Adrenal gland (tissue), 12 donors: ENCODE results near the gene INTS6L. TPM values are rescaled to one million over a fixed set of nuclear protein-coding genes. Genes with fewer than 3 reads are reported as not detected.
"Not testable (repeated sequence)": the region's sequence is repeated elsewhere in the genome, so short reads cannot be mapped to it uniquely, and the experiment has no call there.

ENCODE experiments used
- DNase-seq, 7 donors: peaks; one replicate each; pipeline ENCODE4 v3.0.0-alpha.2; 2019 to 2020
- H3K27ac ChIP-seq, 5 donors: fragments of 200-600 bp; sonication (generic) in 4 of 5; 1 replicate in 3 of 5; 2 replicates in 2 of 5; pipeline versions ENCODE4 v1.5.1 to v1.8.0; 2016 to 2020; ENCODE audit warnings: mild to moderate bottlenecking in 1 of 5
- H3K27me3 ChIP-seq: fragments of 200-600 bp; 2 replicates; pipeline ENCODE4 v1.8.0; 2021
- H3K36me3 ChIP-seq, 2 donors: fragments of 200-600 bp; replicated peaks in 1 of 2; 1 replicate in 1 of 2; 2 replicates in 1 of 2; pipeline versions ENCODE4 v1.5.1 to v1.8.0; 2018 to 2022
- H3K4me1 ChIP-seq, 2 donors: fragments of 200-600 bp; replicated peaks in 1 of 2; 1 replicate in 1 of 2; 2 replicates in 1 of 2; pipeline versions ENCODE4 v1.5.1 to v1.8.0; 2018 to 2021
- H3K4me3 ChIP-seq, 4 donors: fragments of 200-600 bp; sonication (generic) in 3 of 4; one replicate each; pipeline ENCODE4 v1.5.1; 2016 to 2018
- H3K9me3 ChIP-seq, 3 donors: fragments of 200-600 bp; sonication (generic) in 1 of 3; replicated peaks in 1 of 3; 1 replicate in 2 of 3; 2 replicates in 1 of 3; pipeline versions ENCODE4 v1.5.1 to v1.8.0; 2016 to 2021
- POLR2A ChIP-seq, 2 donors: fragments of 450-650 bp; IDR thresholded peaks; one replicate each; pipeline ENCODE4 v1.6.1; 2017; ENCODE audit warnings: antibody characterized with exemption in 2 of 2, mild to moderate bottlenecking in 2 of 2, moderate library complexity in 1 of 2
- WGBS, 4 donors: extraction: QIAGEN DNeasy Blood & Tissue Kit in 2 of 4; methylation state at CpG; one replicate each; pipeline versions ENCODE4 v1.1.5 to v1.1.7; 2013 to 2017; 5-methylcytosine and 5-hydroxymethylcytosine counted together
- intact Hi-C, 2 donors: fragments of 100-400 bp; cut with DNase I; formaldehyde crosslinking; loops; one replicate each; pipeline versions ENCODE4 v1.14.1 to v1.15.0; 2022 to 2023
- polyA plus RNA-seq, 3 donors: library from polyadenylated mRNA; stranded (reverse); fragments of 200-250 nt in 2 of 3; fragments of 350-450 nt in 1 of 3; fragmentation: Illumina TruSeq in 1 of 3; extraction: RNeasy Lipid Tissue Mini Kit (QIAGEN cat#74804) in 1 of 3; gene quantifications; one replicate each; pipeline ENCODE4 v1.2.3, GENCODE V29; 2013 to 2014
- total RNA-seq, 9 donors: library from RNA; depleted of rRNA in 4 of 9; stranded (reverse); fragments of >200 nt in 4 of 9; fragments of 120-200 nt in 1 of 9; fragmentation: NEBNext Ultra II Directional in 1 of 9; extraction: Animal tissue kit (Norgen Biotek cat#: 25700) in 1 of 9; gene quantifications; one replicate each; pipeline versions ENCODE4 v1.1.0 to v1.2.4, GENCODE V29; 2013 to 2023
- TF ChIP-seq, protein P1 (sequence below), 6 experiments: fragments of 450-650 bp in 4 of 6; fragments of 200-600 bp in 2 of 6; sonication (generic) in 1 of 6; IDR thresholded peaks; 1 replicate in 5 of 6; 2 replicates in 1 of 6; pipeline versions ENCODE4 v1.5.1 to v1.8.0; 2016 to 2021; ENCODE audit warnings: antibody characterized with exemption in 6 of 6, mild to moderate bottlenecking in 2 of 6, moderate library complexity in 1 of 6
- donor health status: healthy with polysubstance abuse.
- donor health status: Bipolar disorder and iron deficiency.
- donor health status: DM: yes; HTN: yes; CAD: no.
- donor health status: DM: no; HTN: no; CAD: no.
- donor health status: DM: no; HTN: no; CAD: no.
- donor health status: DM: yes; HTN: yes; CAD: no.

Gene INTS6L
- total and polyA plus RNA-seq, 12 donors, result 7.5 to 85.0 (median 14.8) TPM

DNA sequence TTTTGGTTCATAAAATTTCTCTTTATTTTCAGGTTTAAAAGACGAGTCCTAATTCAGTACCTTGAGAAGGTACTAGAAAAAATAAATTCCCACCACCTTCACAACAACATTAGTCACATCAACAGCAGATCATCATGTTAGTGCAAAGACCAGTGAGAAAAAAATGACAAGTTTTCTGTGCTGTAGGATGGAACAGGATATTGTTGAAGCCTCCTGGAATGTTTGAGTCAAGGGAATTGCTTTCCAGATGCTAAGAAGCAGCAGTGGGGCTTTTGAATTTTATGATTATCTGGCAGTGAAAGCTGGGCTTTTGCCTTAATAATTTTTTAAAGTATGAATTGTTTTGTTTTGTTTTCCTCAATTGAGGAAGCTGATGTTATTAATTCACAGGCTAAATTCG is 61.0 kb downstream of the INTS6L start:
- H3K9me3 ChIP-seq, result no peaks in the 10 kb centered on the region
- H3K4me3 ChIP-seq, result no peak overlapping the region
- H3K36me3 ChIP-seq, result peaks cover 0 to 12% of the 10 kb centered on the region in 2 donors
- WGBS, 4 donors, result 54 to 85% (median 66%) methylated on average over 2 of the region's 2 CpGs
- no peaks in the 10 kb centered on the region for H3K4me1 ChIP-seq
- intact Hi-C loops, result no loop called here
- DNase-seq, result no peak
- H3K27ac ChIP-seq, result no peak overlapping the region
- H3K27me3 ChIP-seq, result peaks cover 14% of the 10 kb centered on the region
- TF ChIP-seq, protein P1, sequence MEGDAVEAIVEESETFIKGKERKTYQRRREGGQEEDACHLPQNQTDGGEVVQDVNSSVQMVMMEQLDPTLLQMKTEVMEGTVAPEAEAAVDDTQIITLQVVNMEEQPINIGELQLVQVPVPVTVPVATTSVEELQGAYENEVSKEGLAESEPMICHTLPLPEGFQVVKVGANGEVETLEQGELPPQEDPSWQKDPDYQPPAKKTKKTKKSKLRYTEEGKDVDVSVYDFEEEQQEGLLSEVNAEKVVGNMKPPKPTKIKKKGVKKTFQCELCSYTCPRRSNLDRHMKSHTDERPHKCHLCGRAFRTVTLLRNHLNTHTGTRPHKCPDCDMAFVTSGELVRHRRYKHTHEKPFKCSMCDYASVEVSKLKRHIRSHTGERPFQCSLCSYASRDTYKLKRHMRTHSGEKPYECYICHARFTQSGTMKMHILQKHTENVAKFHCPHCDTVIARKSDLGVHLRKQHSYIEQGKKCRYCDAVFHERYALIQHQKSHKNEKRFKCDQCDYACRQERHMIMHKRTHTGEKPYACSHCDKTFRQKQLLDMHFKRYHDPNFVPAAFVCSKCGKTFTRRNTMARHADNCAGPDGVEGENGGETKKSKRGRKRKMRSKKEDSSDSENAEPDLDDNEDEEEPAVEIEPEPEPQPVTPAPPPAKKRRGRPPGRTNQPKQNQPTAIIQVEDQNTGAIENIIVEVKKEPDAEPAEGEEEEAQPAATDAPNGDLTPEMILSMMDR (IDR thresholded peaks at IDR 0.05), result no peak
- no peak for TF ChIP-seq POLR2A (IDR thresholded peaks at IDR 0.05)

DNA sequence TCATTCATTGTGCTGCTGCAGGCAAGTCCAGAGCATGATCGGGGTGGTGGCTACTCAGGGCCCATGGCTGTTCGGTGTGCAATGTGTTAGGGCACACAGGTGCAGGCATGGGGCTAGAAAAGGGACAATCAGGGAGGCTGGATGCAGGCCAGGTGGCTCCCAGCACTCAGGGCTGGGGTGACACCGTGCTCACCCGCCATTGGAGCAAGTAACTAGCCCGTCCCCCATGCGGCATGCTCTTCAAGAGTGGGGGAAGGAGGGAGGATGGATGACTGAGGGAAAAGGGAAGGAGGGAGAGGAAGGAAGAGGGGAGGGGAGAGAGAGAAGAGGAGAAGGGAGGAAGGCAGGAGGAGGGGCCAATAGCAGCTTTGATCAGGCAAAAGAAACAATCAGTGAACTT is 64.7 kb downstream of the INTS6L start:
- Histone ChIP-seq H3K9me3 (no peaks in the 10 kb centered on the region), H3K27ac (no peak overlapping the region), H3K36me3 (no peaks in the 10 kb centered on the region), H3K27me3 (peaks cover 11% of the 10 kb centered on the region), H3K4me1 (no peaks in the 10 kb centered on the region), H3K4me3 (no peak overlapping the region)
- intact Hi-C loops, result no loop called here
- TF ChIP-seq POLR2A (IDR thresholded peaks at IDR 0.05), result no peak
- TF ChIP-seq, protein P1 (IDR thresholded peaks at IDR 0.05), result no peak
- DNase-seq, result no peak
- WGBS, 4 donors, result 57 to 87% (median 77%) methylated on average over 4 to 6 of the region's 6 CpGs

GRCh38 chrX:135591871-135592270 is 71.4 kb downstream of the INTS6L start:
- Histone ChIP-seq H3K36me3 (no peaks in the 10 kb centered on the region), H3K4me1 (no peaks in the 10 kb centered on the region), H3K9me3 (no peaks in the 10 kb centered on the region), H3K4me3 (no peak overlapping the region), H3K27ac (no peak overlapping the region), H3K27me3 (peaks cover 2% of the 10 kb centered on the region)
- WGBS, 4 donors, result 65 to 92% (median 72%) methylated on average over 4 of the region's 4 CpGs
- TF ChIP-seq POLR2A (IDR thresholded peaks at IDR 0.05), result no peak
- no peak for DNase-seq
- intact Hi-C loops, result no loop called here

DNA sequence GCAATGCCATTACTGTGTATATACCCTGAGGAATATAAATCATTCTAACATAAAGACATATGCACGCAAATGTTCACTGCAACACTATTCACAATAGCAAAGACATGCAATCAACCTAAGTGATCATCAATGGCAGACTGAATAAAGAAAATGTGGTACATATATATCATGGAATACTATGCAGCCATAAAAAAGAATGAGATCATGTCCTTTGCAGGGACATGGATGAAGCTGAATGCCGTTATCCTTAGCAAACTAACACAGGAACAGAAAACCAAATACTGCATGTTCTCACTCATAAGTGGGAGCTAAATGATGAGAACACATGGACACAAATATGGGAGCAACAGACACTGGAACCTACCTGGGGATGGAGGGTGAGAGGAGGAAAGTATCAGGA is 73.6 kb downstream of the INTS6L start:
- H3K36me3 ChIP-seq, H3K27ac ChIP-seq, H3K9me3 ChIP-seq: not testable (repeated sequence)

GRCh38 chrX:135594453-135594852 is 74.0 kb downstream of the INTS6L start:
- H3K4me1 ChIP-seq, H3K9me3 ChIP-seq, DNase-seq, H3K36me3 ChIP-seq, H3K4me3 ChIP-seq, H3K27me3 ChIP-seq, intact Hi-C loops, H3K27ac ChIP-seq: not testable (repeated sequence)
- WGBS, 4 donors, result 55 to 75% (median 66%) methylated on average over 1 of the region's 1 CpG

More for the DNA sequence above, 73.6 kb downstream of the INTS6L start:
- intact Hi-C loops, H3K4me1 ChIP-seq, H3K27me3 ChIP-seq, H3K4me3 ChIP-seq, DNase-seq: not testable (repeated sequence)
- 79 to 91% (median 86%) methylated on average over 2 of the region's 2 CpGs for WGBS, 4 donors

DNA sequence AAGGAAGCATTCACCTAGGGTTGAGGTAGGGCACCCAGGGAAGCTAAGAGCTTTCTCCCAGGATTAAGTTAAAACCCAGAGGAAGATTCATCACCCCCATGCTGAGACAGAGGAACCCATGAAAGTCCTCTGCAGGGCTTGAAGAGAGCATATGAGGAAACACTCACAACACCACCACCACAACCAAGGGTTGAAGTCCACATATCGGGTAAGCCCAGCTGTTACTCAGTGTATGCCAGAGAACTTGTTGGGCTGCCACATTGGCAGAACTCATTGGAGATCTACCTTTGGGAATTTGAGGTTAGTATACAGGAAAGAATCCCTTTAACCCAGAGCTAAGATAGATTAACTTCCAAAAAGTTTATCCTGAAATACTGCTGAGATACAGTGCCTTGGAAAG is 75.1 kb downstream of the INTS6L start:
- DNase-seq, result no peak
- H3K36me3 ChIP-seq, result no peaks in the 10 kb centered on the region
- TF ChIP-seq POLR2A (IDR thresholded peaks at IDR 0.05), result no peak
- TF ChIP-seq, protein P1 (IDR thresholded peaks at IDR 0.05), result no peak
- no peaks in the 10 kb centered on the region for H3K4me1 ChIP-seq
- no peaks in the 10 kb centered on the region for H3K9me3 ChIP-seq
- intact Hi-C loops, result no loop called here
- no peak overlapping the region for H3K4me3 ChIP-seq
- 83 to 90% (median 86%) methylated on average over 1 of the region's 1 CpG for WGBS, 4 donors
- peaks cover 3% of the 10 kb centered on the region for H3K27me3 ChIP-seq
- no peak overlapping the region for H3K27ac ChIP-seq
